DND-41 (cell line): ENCODE results near the gene GRIK3.

ENCODE experiments used
- ATAC-seq: fragments of 200-7000 bp; cut with Tn5 transposase; 3 replicates; pipeline ENCODE4 v1.9.1; 2021; ENCODE audit warnings: low read depth; ENCODE audit not compliant: insufficient read depth
- DNase-seq: peaks from one replicate; pipeline ENCODE4 v3.0.0-alpha.2; 2020
- H2AFZ ChIP-seq: 2 replicates; pipeline ENCODE4 v1.6.0; 2012; ENCODE audit warnings: low read depth, low read length
- H3K27ac ChIP-seq: 2 replicates; pipeline ENCODE4 v1.5.1; 2012; ENCODE audit warnings: low read length, inconsistent platforms
- H3K27me3 ChIP-seq: fragments of 200-600 bp; sonication (generic); 2 replicates; pipeline ENCODE4 v1.6.0; 2012; ENCODE audit warnings: low read length, mild to moderate bottlenecking, inconsistent platforms; ENCODE audit not compliant: insufficient read depth, poor library complexity
- H3K36me3 ChIP-seq: 2 replicates; pipeline ENCODE4 v1.5.1; 2012; ENCODE audit warnings: low read length, inconsistent platforms; ENCODE audit not compliant: insufficient read depth
- H3K4me1 ChIP-seq: 2 replicates; pipeline ENCODE4 v1.5.1; 2012; ENCODE audit warnings: mild to moderate bottlenecking, low read length; ENCODE audit not compliant: insufficient read depth
- H3K4me2 ChIP-seq: 2 replicates; pipeline ENCODE4 v1.6.0; 2012; ENCODE audit warnings: mild to moderate bottlenecking, moderate library complexity, low read length, inconsistent platforms; ENCODE audit not compliant: insufficient read depth
- H3K4me3 ChIP-seq, 2 experiments: fragments of 200-600 bp in 1 of 2; shearing (Covaris generic) in 1 of 2; 2 replicates each; pipeline ENCODE4 v1.5.1; 2012 to 2016; ENCODE audit warnings: inconsistent platforms in 2 of 2, low read length in 2 of 2, mild to moderate bottlenecking in 2 of 2, low read depth in 1 of 2, moderate library complexity in 1 of 2
- H3K79me2 ChIP-seq: 2 replicates; pipeline ENCODE4 v1.6.0; 2012; ENCODE audit warnings: low read length, inconsistent platforms; ENCODE audit not compliant: insufficient read depth
- H3K9ac ChIP-seq: 2 replicates; pipeline ENCODE4 v1.6.0; 2012; ENCODE audit warnings: low read depth, mild to moderate bottlenecking, inconsistent platforms, low read length, moderate library complexity
- H3K9me3 ChIP-seq: 2 replicates; pipeline ENCODE4 v1.5.1; 2012; ENCODE audit warnings: low read length, moderate library complexity, mild to moderate bottlenecking, inconsistent platforms; ENCODE audit not compliant: insufficient read depth, severe bottlenecking
- H4K20me1 ChIP-seq: 2 replicates; pipeline ENCODE4 v1.6.0; 2012; ENCODE audit warnings: low read length; ENCODE audit not compliant: insufficient read depth
- CTCF ChIP-seq: IDR thresholded peaks from 2 replicates; pipeline ENCODE4 v1.5.1; 2012; ENCODE audit warnings: borderline replicate concordance, low read length, moderate library complexity, mild to moderate bottlenecking; ENCODE audit not compliant: poor library complexity, severe bottlenecking; ENCODE audit errors: extremely low read depth
- EZH2 ChIP-seq: IDR thresholded peaks from 3 replicates; pipeline ENCODE4 v1.6.1; 2012; ENCODE audit warnings: borderline replicate concordance, low read depth, mild to moderate bottlenecking, moderate library complexity, low read length, inconsistent platforms; ENCODE audit not compliant: severe bottlenecking

Gene GRIK3

GRCh38 chr1:36790191-36790590 is 244.1 kb downstream of the GRIK3 start:
- H3K27me3 ChIP-seq, result peaks cover 6% of the 10 kb centered on the region

DNA sequence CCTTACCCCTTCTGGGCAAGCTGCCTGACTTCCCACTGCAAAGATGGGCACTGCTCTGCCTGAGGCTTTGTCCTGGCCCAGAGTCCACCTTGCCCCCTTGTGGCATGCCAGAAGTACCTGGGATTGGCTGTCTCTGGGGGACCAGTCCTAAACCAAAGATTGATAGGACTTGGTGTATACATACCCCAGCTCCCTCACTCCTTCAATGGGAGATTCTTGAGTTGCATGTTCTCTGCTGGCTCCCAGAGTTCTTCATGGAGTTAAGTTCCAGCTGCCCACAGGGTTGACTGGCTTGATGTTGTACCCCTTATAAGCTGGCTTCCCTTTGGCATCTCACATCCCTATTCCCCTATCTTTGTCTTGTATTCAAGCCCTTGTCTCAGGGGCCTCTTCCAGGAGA is 244.8 kb downstream of the GRIK3 start:
- no peaks in the 10 kb centered on the region for H3K36me3 ChIP-seq
- H3K27ac ChIP-seq, result no peak overlapping the region
- TF ChIP-seq EZH2 (no peak), CTCF (no peak)
- no peaks in the 10 kb centered on the region for H4K20me1 ChIP-seq
- no peaks in the 10 kb centered on the region for H3K9me3 ChIP-seq
- no peak overlapping the region for H3K9ac ChIP-seq
- H3K79me2 ChIP-seq, result no peaks in the 10 kb centered on the region
- DNase-seq (no peak), ATAC-seq (no peak)
- no peak overlapping the region for H3K4me2 ChIP-seq
- H3K4me1 ChIP-seq, result no peaks in the 10 kb centered on the region
- H2AFZ ChIP-seq, result no peak overlapping the region
- H3K4me3 ChIP-seq, result no peak overlapping the region
- peaks cover 12% of the 10 kb centered on the region for H3K27me3 ChIP-seq

More at GRCh38 chr1:36790191-36790590, 244.1 kb downstream of the GRIK3 start:
- H3K9ac ChIP-seq, result no peak overlapping the region
- H2AFZ ChIP-seq, result no peak overlapping the region
- no peak overlapping the region for H3K4me3 ChIP-seq
- no peaks in the 10 kb centered on the region for H3K4me1 ChIP-seq
- TF ChIP-seq EZH2 (no peak), CTCF (no peak)
- H4K20me1 ChIP-seq, result no peaks in the 10 kb centered on the region
- no peaks in the 10 kb centered on the region for H3K9me3 ChIP-seq
- no peak overlapping the region for H3K4me2 ChIP-seq
- DNase-seq (no peak), ATAC-seq (no peak)
- no peak overlapping the region for H3K27ac ChIP-seq
- no peaks in the 10 kb centered on the region for H3K79me2 ChIP-seq
- no peaks in the 10 kb centered on the region for H3K36me3 ChIP-seq

DNA sequence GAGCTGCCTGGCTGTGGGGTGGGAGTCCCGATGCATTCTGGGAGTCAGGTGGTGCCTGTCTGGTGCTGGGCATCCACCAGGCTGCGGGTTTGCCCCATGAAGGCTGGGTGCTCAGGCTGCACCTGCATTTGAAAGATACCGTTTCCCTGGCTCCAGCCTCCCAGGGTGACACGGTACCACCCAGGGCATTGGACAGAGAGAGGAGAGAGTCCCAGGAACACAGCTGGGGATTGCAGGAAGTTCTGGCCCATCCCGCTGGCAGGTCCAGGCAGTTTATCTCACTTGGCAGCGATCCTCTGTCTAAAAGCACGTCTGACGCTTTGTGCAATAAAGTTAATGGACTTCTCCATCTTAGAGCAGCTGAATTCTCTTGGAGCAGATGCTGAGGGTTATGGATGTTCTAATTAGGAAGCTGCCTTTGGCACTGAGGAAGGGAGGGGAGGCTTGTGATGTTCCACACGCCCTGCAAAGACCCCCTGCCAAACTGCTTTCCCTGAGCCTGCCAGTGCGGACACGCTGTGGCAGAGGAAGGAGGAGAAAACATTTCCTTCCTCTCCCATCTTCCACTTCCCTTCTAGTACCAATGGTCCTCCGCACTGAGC is 246.9 kb downstream of the GRIK3 start:
- no peaks in the 10 kb centered on the region for H3K36me3 ChIP-seq
- TF ChIP-seq EZH2 (no peak), CTCF (no peak)
- H2AFZ ChIP-seq, result no peak overlapping the region
- no peaks in the 10 kb centered on the region for H3K4me1 ChIP-seq
- no peak overlapping the region for H3K4me3 ChIP-seq
- no peak overlapping the region for H3K27ac ChIP-seq
- H4K20me1 ChIP-seq, result no peaks in the 10 kb centered on the region
- DNase-seq (no peak), ATAC-seq (no peak)
- no peaks in the 10 kb centered on the region for H3K9me3 ChIP-seq
- H3K27me3 ChIP-seq, result peaks cover 17% of the 10 kb centered on the region
- H3K79me2 ChIP-seq, result no peaks in the 10 kb centered on the region
- no peak overlapping the region for H3K4me2 ChIP-seq
- H3K9ac ChIP-seq, result no peak overlapping the region
